HL-60 (cell line): Measurements from ENCODE around the gene PIR.

ENCODE experiments used
- CTCF ChIP-seq: IDR thresholded peaks from one replicate; pipeline ENCODE4 v1.5.1; 2011; ENCODE audit warnings: low read length, control low read depth, inconsistent platforms; ENCODE audit not compliant: insufficient read depth
- GABPA ChIP-seq: IDR thresholded peaks from 2 replicates; pipeline ENCODE4 v1.6.1; 2012; ENCODE audit warnings: low read depth
- POLR2AphosphoS5 ChIP-seq: IDR thresholded peaks from 2 replicates; pipeline ENCODE4 v1.6.1; 2012; ENCODE audit warnings: low read depth
- REST ChIP-seq: IDR thresholded peaks from 2 replicates; pipeline ENCODE4 v1.6.1; 2012; ENCODE audit warnings: low read depth; ENCODE audit not compliant: insufficient replicate concordance
- SPI1 ChIP-seq: IDR thresholded peaks from 2 replicates; pipeline ENCODE4 v1.6.1; 2012; ENCODE audit warnings: low read depth, mild to moderate bottlenecking, borderline replicate concordance

- TF ChIP-seq POLR2AphosphoS5: no peak
- no peak for TF ChIP-seq CTCF
- TF ChIP-seq REST: no peak
- TF ChIP-seq SPI1: no peak
- TF ChIP-seq GABPA: no peak
Measured at GRCh38 chrX:15359701-15360100, 133.4 kb downstream of the PIR start.
